Heart right ventricle (tissue), 16 donors: ENCODE results near the gene MISP3. TPM values are rescaled to one million over a fixed set of nuclear protein-coding genes. Genes with fewer than 3 reads are reported as not detected.

ENCODE experiments used
- ATAC-seq, 8 donors: fragments of 200-7000 bp; cut with Tn5 transposase; one replicate each; pipeline ENCODE4 v1.9.1; 2020; ENCODE audit warnings: mild to moderate bottlenecking in 8 of 8, moderate library complexity in 8 of 8, moderate number of reproducible peaks in 1 of 8
- DNase-seq, 2 donors: peaks; one replicate each; pipeline ENCODE4 v3.0.0-alpha.2; 2020
- H3K27ac ChIP-seq, 10 donors: fragments of 200-600 bp; sonication (generic) in 2 of 10; one replicate each; pipeline versions ENCODE4 v1.5.0 to v1.8.0; 2020 to 2022; ENCODE audit warnings: mild to moderate bottlenecking in 3 of 10
- H3K27me3 ChIP-seq, 7 donors: fragments of 200-600 bp; one replicate each; pipeline ENCODE4 v1.8.0; 2021 to 2022; ENCODE audit warnings: mild to moderate bottlenecking in 2 of 7
- H3K36me3 ChIP-seq, 9 donors: fragments of 200-600 bp; sonication (generic) in 1 of 9; one replicate each; pipeline versions ENCODE4 v1.5.0 to v1.8.0; 2020 to 2022; ENCODE audit warnings: mild to moderate bottlenecking in 2 of 9
- H3K4me1 ChIP-seq, 9 donors: fragments of 200-600 bp; sonication (generic) in 1 of 9; one replicate each; pipeline versions ENCODE4 v1.5.0 to v1.8.0; 2020 to 2022; ENCODE audit warnings: mild to moderate bottlenecking in 4 of 9
- H3K4me3 ChIP-seq, 10 donors: fragments of 200-600 bp; sonication (generic) in 2 of 10; one replicate each; pipeline versions ENCODE4 v1.5.0 to v1.8.0; 2020 to 2022; ENCODE audit warnings: mild to moderate bottlenecking in 7 of 10, moderate library complexity in 2 of 10
- H3K9me3 ChIP-seq, 11 donors: fragments of 200-600 bp in 10 of 11; sonication (generic) in 2 of 11; one replicate each; pipeline versions ENCODE4 v1.5.0 to v1.8.0; 2013 to 2022; ENCODE audit warnings: mild to moderate bottlenecking in 2 of 11, control low read depth in 1 of 11, moderate library complexity in 1 of 11
- WGBS, 2 donors: extraction: QIAGEN DNeasy Blood & Tissue Kit; methylation state at CpG; one replicate each; pipeline ENCODE4 v1.1.7; 2013; ENCODE audit warnings: inconsistent platforms in 1 of 2; 5-methylcytosine and 5-hydroxymethylcytosine counted together
- intact Hi-C, 10 donors: fragments of 100-400 bp; cut with DNase I; formaldehyde crosslinking; loops; one replicate each; pipeline versions ENCODE4 v1.11.1 to v1.14.2; 2022
- polyA plus RNA-seq, 2 donors: library from polyadenylated mRNA; stranded (reverse); fragments of 200-250 nt; gene quantifications; one replicate each; pipeline ENCODE4 v1.2.3, GENCODE V29; 2013
- total RNA-seq, 10 donors: library from RNA; stranded (reverse); fragmentation: NEBNext Ultra II Directional in 3 of 10; extraction: Animal tissue kit (Norgen Biotek cat#: 25700) in 3 of 10; gene quantifications; one replicate each; pipeline versions ENCODE4 v1.2.1 to v1.2.4, GENCODE V29; 2021 to 2023
- TF ChIP-seq, protein P1 (sequence below), 9 donors: fragments of 200-600 bp; sonication (generic) in 2 of 9; IDR thresholded peaks; one replicate each; pipeline versions ENCODE4 v1.5.0 to v1.8.0; 2021 to 2022; ENCODE audit warnings: antibody characterized with exemption in 9 of 9, mild to moderate bottlenecking in 5 of 9, moderate library complexity in 1 of 9
- donor health status: Arrhythmogenic right ventricular cardiomyopathy.
- donor health status: ischemic (EF 13 %, LVEDD 7.1; RV severe dilation, severe dysfunction).
- donor health status: healthy with polysubstance abuse.
- donor health status: DM: no; HTN: yes; CAD: no.
- donor health status: DM: no; HTN: no; CAD: no.
- donor health status: ischemic (EF 25% LVEDD 6.9; RV normal size, moderate dysfunction).
- donor health status: ischemic (EF 25% LVEDD 5.7; RV mildly dilated, moderate dysfunction).
- donor health status: healthy.
- donor health status: DM: yes; HTN: yes; CAD: no.
- donor health status: Ischemic cardiomyopathy.
- donor health status: ischemic (EF 35%, LVEDD 5.7; RV mildly dilated, moderate dysfunction).
- donor health status: nonischemic (EF 11% LVEDD 7.7; RV severe dilation, severe dysfunction).
- donor health status: DM: yes; HTN: yes; CAD: no.
- donor health status: PGD.
- donor health status: ischemic (EF 29% LVEDD 5.4; RV normal size, mild dysfunction).
- donor health status: nonischemic (EF 23%, LVEDD 6.1; RV moderate dilation, normal function).

Gene MISP3
- total and polyA plus RNA-seq, 12 donors: 3.1 to 12.4 (median 5.9) TPM

DNA sequence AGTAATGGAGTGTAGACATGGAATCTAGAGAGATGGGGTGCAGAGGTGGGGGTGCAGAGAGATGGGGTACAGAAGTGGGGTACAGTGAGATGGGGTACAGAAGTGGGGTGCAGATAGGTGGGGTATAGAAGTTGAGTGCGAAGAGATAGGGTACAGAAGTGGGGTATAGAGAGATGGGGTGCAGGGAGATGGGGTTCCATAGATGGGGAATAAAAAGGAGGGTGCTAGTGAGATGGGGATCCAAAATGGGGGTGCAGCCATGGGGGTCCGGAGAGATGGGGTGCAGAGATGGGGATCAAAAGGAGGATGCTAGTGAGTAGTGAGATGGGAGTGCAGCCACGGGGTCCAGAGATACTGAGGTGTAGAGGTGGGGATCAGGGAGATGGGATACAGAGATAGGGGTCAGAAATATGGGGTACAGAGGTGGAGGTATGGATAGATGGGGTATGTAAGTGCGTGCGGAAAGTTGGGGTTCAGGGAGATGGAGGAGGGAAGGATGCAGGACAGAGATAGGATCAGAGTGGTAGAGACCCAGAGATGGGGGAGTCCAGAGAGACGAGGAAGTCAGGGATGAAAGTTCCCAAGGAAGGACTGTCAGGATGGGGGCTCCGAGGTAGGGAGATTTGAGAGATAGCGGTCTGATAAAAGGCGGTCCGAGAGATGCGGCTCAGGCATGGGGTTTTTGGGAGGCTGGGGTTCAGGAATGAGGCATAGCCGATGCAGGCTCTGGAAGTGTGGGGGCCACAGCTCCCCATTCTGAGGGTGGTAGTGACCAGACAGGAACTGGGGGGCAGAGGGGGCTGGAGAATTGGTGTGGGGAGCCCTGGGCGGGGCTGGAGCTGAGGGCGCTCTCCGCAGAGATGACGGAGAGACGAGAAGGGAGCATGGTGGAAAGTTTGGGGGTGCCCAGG is 14.1 kb upstream of the MISP3 start:
- H3K27me3 ChIP-seq: peaks cover 0 to 58% (median 36%) of the 10 kb centered on the region in 7 donors
- peak overlapping the region in 1 of 10 donors; percentile 40 for H3K4me3 ChIP-seq
- no peak for ATAC-seq

DNA sequence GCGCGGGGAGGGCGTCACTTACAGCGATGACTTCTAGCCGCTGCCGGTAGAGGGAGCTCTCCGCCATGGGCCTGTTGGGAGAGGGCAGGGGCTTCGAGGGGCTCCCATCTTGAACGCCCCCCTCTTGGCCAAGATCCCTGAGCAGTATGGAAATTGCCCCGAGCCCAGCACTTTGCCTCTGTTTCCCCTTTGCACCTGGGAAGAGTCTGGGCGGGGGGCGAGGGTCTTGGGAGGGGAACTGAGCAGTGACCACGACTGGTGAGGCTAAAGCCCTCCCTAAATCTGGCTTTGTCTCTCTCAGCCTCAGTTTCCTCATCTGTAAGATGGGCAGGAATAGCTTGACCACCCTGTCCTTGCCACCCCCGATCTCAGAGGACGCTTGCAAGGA is 13.5 kb upstream of the MISP3 start:
- H3K36me3 ChIP-seq: no peaks in the 10 kb centered on the region
- H3K27ac ChIP-seq: no peak overlapping the region
- H3K4me3 ChIP-seq: no peak overlapping the region
- ATAC-seq (peak in 1 of 8 donors; percentile 26), DNase-seq (no peak)
- TF ChIP-seq, protein P1, sequence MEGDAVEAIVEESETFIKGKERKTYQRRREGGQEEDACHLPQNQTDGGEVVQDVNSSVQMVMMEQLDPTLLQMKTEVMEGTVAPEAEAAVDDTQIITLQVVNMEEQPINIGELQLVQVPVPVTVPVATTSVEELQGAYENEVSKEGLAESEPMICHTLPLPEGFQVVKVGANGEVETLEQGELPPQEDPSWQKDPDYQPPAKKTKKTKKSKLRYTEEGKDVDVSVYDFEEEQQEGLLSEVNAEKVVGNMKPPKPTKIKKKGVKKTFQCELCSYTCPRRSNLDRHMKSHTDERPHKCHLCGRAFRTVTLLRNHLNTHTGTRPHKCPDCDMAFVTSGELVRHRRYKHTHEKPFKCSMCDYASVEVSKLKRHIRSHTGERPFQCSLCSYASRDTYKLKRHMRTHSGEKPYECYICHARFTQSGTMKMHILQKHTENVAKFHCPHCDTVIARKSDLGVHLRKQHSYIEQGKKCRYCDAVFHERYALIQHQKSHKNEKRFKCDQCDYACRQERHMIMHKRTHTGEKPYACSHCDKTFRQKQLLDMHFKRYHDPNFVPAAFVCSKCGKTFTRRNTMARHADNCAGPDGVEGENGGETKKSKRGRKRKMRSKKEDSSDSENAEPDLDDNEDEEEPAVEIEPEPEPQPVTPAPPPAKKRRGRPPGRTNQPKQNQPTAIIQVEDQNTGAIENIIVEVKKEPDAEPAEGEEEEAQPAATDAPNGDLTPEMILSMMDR (IDR thresholded peaks at IDR 0.05): peak; percentile 34 to 73 (median 62)
- H3K4me1 ChIP-seq: peaks cover 0 to 17% (median 5%) of the 10 kb centered on the region in 9 donors
- intact Hi-C loops: no loop called here
- no peaks in the 10 kb centered on the region for H3K9me3 ChIP-seq
- 19 to 23% methylated on average over 15 of the region's 15 CpGs for WGBS, 2 donors
- H3K27me3 ChIP-seq: peaks cover 0 to 58% (median 36%) of the 10 kb centered on the region in 7 donors

More for the DNA sequence above, 14.1 kb upstream of the MISP3 start:
- intact Hi-C loops: no loop called here
- Histone ChIP-seq H3K27ac (no peak overlapping the region), H3K9me3 (peaks cover 0 to 3% (median 0%) of the 10 kb centered on the region in 11 donors), H3K4me1 (peaks cover 0 to 17% (median 5%) of the 10 kb centered on the region in 9 donors), H3K36me3 (no peaks in the 10 kb centered on the region)
- DNase-seq: no peak
- TF ChIP-seq, protein P1 (IDR thresholded peaks at IDR 0.05): no peak
- 24 to 25% methylated on average over 17 of the region's 17 CpGs for WGBS, 2 donors

DNA sequence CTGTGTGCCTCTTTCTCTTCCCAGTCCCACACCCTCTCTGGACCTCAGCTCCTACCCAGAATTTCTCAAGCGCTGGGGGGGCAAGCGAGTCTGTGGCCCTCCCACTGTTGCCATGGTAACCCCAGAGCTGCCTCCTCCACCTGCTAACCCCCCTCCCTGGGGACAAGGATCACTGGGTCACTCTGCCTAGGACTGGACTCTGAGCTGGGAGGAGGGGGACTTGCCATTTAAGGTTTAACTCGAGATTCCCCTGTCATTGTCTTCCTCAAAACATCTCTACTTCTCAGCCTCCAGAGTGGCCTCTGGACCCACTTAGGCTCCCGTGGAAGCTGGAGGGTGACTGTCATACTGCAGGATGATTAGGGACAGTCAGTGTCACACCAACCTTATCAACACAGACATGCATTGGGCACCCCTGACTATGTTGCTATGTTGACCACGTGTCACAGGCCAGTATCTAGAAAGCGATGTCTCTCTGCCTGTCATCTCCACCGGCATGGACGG is 12.9 kb upstream of the MISP3 start:
- H3K4me3 ChIP-seq: no peak overlapping the region
- no peaks in the 10 kb centered on the region for H3K9me3 ChIP-seq
- no peak for DNase-seq
- H3K27ac ChIP-seq: no peak overlapping the region
- peaks cover 0 to 58% (median 36%) of the 10 kb centered on the region in 7 donors for H3K27me3 ChIP-seq
- H3K36me3 ChIP-seq: no peaks in the 10 kb centered on the region
- TF ChIP-seq, protein P1 (IDR thresholded peaks at IDR 0.05): no peak
- no peak for ATAC-seq
- intact Hi-C loops: no loop called here
- peaks cover 0 to 17% (median 5%) of the 10 kb centered on the region in 9 donors for H3K4me1 ChIP-seq
- 50 to 51% methylated on average over 8 of the region's 8 CpGs for WGBS, 2 donors

DNA sequence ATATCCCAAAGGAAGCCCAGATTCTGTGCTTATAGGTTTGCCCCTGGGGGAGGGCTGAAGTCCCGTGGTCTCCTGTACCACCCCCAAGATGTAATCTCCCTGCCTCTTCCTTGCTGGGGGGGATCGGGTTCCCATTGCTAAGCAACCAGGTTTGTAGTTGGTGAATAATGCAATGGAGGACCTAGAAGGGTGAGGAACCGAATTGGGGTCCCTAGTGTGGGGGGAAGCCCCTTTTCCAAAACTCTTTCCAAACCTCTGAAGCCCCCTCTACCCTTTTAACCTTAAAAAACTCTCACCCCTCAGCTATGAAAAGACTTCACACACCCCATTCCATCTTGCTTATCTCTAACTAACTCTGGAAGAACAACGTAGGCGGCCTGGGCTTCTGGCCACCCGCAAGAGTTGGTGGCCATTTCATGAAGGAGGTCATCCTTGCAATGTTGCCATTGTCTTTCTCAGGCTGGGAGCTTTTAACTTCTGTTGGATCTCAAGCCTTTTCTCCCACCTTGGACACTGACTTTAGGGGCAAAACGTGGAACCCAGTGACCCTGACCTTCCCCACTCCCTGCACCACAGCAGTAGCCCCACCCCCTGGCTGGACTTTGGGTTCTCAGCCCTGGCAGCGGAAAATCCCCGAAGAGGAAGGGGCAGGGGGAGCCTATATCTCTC is 11.4 kb upstream of the MISP3 start:
- H3K4me1 ChIP-seq: peaks cover 0 to 17% (median 5%) of the 10 kb centered on the region in 9 donors
- H3K27ac ChIP-seq: no peak overlapping the region
- DNase-seq (no peak), ATAC-seq (peak in 2 of 8 donors; percentile 23 to 25)
- intact Hi-C loops: no loop called here
- no peaks in the 10 kb centered on the region for H3K36me3 ChIP-seq
- TF ChIP-seq, protein P1 (IDR thresholded peaks at IDR 0.05): no peak
- WGBS, 2 donors: 46 to 51% methylated on average over 9 of the region's 9 CpGs
- peaks cover 0 to 58% (median 36%) of the 10 kb centered on the region in 7 donors for H3K27me3 ChIP-seq
- H3K4me3 ChIP-seq: no peak overlapping the region
- no peaks in the 10 kb centered on the region for H3K9me3 ChIP-seq
